Retina (tissue), 1 donor: ENCODE measurements around the gene ATP7A.

Experiments
- DNase-seq: peaks from one replicate; pipeline ENCODE4 v3.0.0-alpha.2; 2016

Gene ATP7A

DNA sequence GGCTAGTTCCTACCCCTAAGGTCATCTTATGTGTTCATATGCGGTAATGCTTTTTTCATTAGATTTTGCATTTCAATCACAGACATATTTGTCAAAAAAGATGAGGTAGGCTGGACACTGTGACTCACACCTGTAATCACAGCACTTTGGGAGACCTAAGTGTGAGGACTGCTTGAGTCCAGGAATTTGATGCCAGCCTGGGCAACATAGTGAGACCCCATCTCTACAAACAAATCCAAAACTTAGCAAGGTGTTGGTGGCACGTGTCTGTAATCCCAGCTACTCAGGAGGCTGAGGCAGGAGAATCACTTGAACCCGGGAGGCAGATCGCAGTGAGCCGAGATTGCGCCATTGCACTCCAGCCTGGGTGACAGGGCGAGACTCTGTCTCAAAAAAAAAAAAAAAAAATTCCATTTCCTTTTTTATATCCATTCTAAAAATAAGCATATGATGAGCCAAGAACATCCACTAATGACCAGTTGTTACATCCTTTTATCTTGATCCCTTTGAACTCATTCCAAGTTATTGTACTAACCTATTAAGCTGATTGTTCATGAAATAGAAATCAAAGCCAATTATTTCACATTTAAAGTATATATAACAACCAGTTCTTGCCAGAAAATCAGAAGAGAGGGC lies 35.5 kb downstream of the ATP7A start:
- no peak for DNase-seq

DNA sequence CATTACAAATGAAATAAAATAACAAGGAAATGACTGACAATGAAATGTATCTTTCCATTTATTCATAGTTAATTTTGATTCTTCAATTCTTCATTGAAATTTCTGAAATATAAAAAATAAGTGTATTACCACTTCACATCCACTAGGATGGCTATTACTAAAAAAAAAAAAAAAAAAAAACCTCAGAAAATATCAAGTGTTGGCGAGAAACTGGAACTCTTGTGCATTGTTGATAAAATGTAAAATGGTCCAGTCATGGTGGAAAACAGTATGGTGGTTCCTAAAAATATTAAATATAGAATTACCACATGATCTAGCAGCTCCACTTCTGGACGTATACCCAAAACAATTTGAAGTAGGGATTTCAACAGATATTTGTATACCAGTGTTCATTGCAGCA lies 36.1 kb downstream of the ATP7A start:
- DNase-seq: no peak

DNA sequence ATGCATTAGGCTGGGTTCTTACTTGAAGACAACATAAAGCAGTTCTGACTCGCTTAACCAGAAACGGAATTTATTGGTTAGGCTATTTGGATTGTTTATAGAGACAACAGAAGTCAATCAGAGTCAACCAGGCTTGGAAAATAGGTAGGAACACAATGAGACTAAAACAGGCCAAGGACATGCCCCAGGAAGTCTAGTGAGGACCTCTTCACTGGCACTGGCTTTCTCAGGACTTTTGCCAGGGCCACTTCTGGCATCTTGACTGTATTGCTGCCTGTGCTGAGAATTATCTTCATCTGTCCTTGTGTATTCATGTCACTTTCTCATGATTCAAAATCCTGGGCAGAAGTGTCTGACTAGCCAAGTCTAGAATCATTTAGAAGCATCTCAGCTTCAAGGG lies 39.3 kb downstream of the ATP7A start:
- no peak for DNase-seq

DNA sequence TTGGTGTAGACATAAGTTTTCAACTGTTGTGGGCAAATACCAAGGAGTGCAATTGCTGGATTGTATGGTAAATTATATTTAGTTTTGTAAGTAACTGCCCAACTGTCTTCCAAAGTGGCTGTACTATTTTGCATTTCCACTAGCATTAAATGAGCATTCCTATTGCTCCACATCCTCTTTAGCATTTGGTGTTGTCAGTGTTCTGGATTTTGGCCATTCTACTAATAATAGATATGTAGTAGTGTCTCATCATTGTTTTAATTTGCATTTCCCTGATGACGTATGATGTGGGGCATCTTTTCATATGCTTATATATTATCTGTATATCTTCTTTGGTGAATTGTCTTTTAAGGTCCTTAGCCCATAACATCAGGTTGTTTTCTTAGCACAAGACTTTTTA lies 41.7 kb downstream of the ATP7A start:
- no peak for DNase-seq

DNA sequence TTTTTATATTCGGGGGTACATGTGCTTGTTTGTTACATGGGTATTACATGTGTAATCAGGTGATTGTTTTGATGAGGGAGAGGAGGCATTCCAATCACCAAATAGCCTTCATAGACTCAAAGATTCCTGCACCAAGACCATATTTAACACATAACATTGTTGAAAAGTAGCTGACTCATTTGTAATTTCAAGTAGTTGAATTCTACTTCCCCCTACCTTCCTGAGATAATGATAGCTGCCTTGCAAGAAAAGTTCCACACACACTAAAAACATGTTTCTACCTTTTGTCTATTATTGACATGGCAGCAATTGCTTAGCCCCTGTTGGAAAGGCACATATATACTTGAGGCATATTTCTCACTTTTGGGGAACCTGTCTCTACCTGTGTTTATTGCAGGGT lies 42.8 kb downstream of the ATP7A start:
- no peak for DNase-seq

DNA sequence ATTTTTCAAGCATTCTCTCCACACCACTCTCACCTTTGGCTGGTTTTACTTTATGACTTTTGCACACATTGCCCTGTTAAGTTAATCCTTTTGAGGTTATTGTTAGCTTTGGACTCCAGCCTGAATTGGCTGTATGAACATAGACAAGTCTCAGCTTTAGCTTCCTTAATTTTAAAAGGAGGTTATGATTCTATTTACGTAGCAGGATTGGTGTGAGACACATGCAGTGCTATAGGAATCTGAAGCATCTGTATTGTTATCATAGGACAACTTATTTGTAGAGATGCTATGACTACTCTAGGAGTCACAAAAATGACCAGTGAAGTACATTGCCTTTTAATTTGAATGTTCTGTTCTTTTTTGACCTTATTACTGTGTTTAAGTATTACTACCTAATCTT lies 43.2 kb downstream of the ATP7A start:
- no peak for DNase-seq

DNA sequence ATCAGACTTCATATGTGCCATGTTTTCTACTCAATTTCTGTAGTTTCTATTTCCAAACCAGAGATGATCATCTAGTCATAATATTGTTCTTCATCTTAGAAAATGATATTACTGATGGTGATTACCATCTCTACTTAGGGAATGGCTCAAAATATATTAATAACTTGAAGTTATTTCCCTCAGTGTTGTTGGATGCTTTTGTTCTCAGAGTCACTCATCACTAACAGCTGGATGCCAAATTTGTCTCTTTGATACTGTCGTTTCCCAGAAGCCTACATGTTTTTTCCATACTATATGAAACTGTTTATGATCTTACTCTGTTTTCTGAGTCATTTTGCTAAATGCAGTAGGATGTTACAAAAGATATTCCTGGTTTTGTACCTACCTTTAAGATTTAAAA lies 50.1 kb downstream of the ATP7A start:
- no peak for DNase-seq

DNA sequence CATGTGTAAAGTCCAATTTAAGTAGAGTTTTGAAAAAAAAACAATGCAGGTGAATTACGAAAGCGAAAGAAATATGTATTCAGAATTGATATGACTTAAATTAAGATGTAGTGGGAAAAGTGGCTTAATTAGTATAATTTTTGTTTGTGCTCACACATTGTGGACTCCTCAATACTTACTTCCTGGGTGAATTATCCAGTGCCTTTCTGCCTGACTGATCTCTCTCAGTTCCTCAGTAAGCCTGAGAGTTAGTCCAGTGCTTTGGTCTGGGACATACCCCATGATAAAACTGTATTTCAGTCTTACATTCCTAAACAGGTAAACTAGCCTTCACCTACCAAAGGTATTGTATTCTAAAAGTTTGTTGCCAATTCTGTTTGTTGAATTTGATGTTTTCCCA lies 50.6 kb downstream of the ATP7A start:
- no peak for DNase-seq

DNA sequence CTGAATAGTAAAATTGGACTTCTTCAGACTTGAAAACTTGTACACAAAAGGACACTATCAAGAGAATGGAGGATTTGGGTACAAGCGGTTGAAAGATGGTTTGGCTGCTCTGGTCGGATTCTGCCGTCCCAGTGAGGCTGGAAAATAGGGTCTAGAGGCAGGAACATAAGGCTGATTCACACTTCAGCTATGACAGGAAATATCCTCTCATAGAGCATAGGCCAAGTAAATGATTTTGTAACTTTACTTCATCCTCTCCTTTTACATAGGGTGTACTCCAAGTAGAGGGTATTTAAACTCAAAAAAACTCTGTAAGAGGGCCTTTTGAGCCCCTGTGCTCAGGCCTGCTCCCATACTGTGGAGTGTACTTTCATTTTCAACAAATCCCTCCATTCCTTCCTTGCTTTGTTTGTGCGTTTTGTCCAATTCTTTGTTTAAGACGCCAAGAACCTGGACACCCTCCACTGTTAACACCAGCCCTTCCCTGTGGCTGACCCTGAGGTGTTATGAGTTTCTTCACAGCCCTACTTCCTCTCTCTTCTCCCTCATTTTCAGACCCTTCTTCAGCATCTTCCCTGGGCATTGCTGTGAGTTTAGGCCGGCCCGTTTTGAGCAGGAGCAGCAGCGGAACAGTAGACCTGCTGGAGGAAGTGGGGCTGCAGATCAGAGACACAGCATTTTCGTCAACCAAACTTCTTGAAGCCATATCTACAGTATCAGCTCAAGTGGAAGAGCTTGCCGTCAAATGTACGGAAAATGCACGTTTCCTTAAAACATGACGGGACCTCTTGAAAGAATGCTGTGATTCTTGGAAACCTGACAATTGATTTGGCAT lies 51.8 kb downstream of the ATP7A start:
- DNase-seq: no peak

DNA sequence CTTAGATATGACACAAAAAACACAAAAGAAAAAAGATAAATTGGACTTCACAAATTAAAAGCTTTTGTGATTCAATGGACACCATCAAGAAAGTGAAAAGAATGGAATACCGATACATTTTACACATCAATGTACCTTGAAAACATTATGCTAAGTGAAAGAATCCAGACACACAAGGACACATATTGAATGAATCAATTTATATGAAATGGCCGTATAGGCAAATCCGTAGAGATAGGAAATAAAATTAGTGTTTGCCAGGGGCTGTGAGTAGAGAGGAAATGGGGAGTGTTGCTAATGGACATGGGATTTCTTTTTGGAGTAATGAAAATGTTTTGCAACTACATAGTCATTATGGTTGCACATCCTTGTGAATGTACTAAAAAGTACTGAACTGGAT lies 55.9 kb downstream of the ATP7A start:
- DNase-seq: no peak

DNA sequence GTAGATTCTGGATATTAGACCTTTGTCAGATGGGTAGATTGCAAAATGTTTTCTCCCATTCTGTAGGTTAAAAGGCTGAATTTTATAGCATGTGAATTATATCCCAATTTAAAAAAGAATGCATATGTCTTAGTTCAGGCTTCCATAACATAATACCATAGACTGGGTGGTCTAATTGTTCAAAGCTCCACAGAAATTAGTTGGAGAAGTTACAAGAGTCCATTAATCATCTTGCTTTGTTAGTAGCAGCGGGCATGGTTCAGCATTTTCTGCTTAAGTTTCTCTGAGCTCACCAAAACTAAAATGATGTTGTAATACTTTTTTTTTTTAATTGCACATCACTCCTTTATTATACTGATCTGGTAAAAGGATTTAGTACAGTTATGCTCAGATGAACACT lies 57.1 kb downstream of the ATP7A start:
- no peak for DNase-seq

DNA sequence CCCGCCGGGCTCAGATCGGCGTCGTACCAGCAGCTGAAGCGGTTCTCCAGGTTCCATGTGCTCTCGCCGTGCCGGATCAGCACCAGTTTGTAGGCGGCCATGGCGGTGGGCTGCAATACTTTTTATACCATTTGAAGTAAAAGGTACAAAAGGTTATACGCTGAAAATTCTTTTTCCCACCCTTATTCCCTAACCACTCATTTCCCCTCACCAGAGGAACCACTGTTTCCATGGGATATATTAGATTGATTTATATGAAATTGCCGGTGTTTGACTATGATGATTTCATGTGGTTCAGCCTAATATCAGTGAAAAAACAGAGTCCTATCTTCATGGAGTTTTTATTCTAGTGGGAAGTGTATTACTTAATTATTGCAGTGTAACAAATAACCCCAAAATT lies 59.0 kb downstream of the ATP7A start, which contains the start of gene PGAM4:
PGAM4 (minus strand) TSS at position 101 of the 400 bp plus-strand sequence; CDS start at position 101, 0 bp downstream.
- no peak for DNase-seq

DNA sequence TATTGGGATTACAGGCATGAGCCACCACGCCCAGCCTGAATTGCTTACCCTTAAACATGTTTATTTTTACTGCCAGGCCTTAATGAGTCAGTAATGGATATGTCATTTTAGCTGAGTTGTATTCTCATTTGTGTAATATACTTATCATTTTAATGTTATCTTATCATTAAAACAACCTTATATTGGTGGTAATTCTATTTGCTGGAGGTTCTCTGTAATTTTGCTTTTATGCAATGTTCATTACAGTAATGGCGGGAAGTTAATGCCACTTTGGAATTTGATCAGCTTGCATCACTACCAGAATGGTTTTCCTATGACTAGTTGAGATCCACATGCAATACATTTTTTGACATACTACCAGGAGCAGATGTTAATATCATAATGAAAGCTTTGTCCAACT lies 65.3 kb downstream of the ATP7A start:
- DNase-seq: no peak

DNA sequence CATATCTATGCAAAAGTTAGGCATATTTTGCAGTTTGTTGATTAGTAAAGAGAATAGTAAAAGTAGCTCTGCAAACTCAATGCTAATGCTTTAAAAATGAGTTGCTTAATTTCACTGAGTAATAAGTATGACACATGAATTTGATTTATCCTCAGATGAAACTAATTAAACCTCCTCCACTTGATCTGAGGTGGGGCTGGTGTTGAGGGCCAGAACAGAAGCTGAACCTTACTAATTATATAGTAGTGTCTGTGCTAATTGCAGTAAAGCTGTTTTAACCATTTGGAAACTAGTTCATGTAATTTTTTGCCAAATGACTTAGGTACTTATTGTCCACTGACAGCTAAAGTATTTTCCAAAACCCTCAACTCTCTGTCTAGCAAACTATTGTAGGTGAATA lies 66.6 kb downstream of the ATP7A start:
- no peak for DNase-seq

DNA sequence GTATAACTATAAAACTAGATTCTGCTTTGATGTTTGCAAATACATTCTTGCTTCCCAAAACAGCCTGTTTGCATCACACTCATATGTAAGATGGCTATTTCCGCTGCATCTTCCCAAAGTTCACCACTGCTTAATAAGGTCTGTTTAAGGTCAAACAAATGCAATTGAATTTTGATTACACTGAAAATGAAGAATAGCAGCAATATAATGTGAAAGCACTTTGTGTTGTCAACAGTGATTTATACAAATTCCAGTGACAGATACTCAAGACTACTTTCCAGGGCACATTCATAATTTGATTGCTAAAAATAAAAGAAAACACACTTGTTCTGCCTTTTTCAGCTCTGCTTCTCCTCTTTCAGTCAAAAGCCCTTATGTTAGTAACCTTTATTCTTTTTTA lies 67.0 kb downstream of the ATP7A start:
- DNase-seq: no peak

DNA sequence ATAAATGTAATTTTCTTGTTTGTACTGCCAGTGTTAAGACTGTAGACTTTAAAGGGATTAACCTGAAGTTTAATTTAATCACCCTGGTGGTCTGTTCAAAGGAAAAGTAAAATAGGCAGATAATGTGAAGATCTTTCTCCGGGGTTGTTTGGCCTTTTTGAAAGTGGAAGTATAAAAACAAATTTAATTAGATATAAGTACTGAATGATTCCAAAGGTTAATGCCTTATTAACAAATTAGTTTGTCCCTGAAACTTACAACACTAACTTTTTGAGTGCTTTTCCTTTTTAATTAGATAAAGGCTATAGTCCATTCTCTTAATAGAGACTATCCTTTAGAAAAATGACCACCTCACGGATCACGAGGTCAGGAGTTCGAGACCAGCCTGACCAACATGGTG lies 69.4 kb downstream of the ATP7A start:
- DNase-seq: no peak

DNA sequence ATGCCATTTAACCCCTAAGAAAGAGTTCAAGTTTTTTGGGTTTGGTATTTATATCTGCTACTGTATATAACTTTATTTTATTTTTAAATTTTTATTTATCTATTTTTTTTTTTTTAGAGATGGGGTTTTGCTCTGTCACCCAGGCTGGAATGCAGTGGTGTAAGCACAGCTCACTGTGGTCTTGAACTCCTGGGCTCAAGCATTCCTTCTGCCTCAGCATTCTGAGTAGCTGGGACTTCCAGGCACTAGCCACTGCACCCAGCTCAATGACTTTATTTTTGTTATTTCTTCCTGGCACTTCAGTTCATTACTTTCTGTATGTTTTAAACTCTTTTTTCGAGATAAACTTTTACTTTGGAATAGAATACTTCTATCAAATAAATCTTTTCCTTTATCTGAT lies 101.4 kb downstream of the ATP7A start:
- DNase-seq: no peak

DNA sequence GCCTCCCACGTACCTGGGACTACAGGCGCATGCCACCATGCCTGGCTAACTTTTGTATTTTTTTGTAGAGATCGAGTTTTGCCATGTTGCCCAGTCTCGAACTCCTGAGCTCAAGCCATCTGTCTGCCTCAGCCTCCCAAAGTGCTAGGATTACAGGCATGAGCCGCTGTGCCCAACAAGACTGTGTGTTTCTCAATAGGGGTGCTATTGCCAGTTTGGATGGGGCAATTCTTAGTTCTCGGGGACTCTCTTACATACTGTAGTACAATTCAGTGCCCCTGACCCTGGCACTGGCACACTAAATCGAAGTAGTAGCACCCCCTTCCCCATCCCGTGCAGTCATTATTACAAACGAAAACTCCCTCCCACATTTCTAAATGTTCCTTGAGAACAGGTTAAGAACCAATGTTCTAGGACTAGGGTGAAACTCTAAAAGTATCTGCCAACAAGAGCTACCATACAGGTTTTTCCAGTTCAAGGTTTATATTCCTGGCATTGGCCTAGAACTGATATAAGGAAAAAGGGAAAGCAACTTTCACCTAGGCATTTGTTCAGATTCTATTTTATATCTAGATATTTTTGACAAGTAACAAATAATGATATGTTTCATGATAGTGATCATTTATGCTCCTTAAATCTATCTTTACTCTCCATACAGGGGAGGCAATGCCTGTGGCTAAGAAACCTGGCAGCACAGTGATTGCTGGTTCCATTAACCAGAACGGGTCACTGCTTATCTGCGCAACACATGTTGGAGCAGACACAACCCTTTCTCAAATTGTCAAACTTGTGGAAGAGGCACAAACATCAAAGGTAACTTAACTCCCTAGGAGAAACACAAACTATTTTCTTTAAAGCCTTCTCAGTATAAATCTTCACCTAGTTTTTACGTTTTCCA lies 109.3 kb downstream of the ATP7A start:
- no peak for DNase-seq

DNA sequence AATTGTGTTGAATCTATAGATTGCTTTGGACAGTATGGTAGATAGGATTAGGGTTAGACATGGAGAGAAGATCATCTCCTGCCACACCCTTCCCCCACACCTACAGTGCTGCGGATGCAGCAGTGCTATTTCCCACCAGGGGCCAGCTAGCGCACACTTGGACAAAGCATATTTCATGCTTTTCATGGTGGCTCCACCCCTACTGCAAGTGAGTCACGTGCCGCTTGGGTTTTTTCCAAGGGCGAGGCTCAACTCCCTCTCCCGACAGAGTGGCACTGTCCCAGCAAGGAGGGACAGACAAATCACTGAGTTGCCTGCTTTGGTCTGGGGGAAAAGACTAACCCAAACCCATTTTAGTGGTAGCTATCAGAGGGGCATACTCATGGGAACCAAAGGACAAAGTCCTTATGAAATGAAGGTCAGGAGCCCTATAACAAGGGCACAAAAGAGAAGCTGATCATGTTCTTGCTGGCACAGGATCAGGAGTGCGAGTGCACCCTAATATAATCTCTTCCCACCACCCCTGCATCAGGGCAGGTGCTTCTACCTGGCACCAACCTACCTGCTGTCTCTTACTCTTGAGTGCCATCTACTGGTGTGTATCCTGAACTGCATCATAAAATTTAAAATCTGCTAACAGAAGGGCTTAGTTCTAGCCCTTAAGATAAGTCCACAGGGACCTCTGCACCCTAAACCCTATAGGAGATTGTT lies 114.0 kb downstream of the ATP7A start:
- peak; percentile 1 for DNase-seq

DNA sequence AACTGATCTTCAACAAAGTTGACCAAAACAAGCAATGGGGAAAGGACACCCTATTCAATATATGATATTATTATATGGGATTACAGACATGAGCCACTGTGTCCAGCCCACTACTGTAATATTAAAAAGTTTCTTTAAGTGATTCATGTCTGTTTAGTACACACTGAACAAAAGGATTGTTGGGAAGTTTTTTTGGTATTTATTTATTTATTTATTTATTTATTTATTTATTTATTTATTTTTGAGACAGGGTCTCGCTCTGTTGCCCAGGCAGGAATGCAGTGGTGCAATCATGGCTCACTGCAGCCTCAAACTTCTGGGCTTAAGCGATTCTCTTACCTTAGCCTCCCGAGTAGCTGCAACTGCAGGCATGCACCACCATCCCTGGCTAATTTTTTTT lies 117.3 kb downstream of the ATP7A start:
- no peak for DNase-seq

DNA sequence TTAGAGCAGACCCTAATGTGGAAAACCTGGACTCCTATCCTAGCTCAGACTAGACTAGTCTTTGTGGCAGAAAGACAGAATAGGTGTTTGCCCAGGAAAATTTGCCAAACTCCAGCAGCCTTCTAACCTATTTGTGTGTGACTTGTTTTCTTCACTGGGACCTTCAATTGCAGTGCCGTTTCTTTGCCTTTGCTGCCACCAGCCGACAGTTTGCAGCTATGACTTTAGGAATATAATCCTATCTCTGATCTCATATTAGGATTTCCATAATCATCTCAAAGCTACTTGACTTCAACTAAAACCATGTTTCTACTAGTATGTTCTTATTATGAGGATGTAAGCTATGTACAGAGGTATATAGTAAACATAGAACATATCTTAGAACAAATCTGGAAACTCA lies 119.2 kb downstream of the ATP7A start:
- peak; percentile 2 for DNase-seq

DNA sequence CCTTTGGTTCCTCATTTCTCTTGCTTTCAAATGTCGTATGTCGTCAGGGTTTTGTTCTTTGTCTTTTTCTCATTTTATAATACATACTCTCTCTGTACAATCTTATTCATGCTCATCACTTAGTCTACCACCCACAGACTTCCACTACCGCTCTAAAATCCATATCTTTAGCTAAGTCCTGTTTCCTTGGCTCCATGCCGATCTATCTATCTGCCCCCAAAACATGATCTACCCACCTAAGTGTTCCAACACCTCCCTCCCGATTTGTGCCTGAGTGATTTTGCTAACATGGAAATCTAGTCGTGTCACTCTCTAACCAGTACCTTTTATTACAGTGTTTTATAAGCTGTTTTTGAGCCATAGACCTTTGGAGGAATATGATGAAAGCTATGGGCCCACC lies 124.6 kb downstream of the ATP7A start:
- no peak for DNase-seq

DNA sequence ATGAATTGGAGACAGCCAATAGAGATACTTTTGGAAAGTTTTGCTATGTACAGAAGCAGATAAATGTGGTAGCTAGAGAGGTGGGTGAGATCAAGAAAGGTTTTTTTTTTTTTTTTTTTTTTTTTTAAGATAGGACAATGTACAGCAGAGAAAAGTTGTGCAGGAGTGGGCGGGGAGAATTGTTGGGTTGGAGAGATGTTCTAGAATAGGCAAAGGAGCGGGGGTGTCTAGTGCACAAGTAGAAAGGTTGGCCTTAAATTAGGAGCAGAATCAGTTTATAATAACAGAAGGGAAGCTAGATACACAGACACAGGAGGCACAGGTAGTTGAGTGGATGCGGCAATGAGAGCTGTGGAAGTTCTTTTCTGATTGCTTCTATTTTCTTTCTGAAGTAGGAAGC lies 127.4 kb downstream of the ATP7A start:
- DNase-seq: no peak
